A549 (cell line): ENCODE results near the gene VWC2. TPM values are rescaled to one million over a fixed set of nuclear protein-coding genes. Genes with fewer than 3 reads are reported as not detected.

ENCODE experiments used
- ATAC-seq, 2 experiments: fragments of 200-7000 bp in 1 of 2; fragments of >200 bp in 1 of 2; cut with Nextera tagmentation in 1 of 2; cut with Tn5 transposase in 1 of 2; 3 replicates each; pipeline versions ENCODE4 v1.8.0 to v1.9.1; 2018 to 2020; ENCODE audit warnings: mild to moderate bottlenecking in 1 of 2, moderate library complexity in 1 of 2
- CTCF ChIA-PET: fragments of 300-600 bp; sonication (Branson Sonifier 250); formaldehyde crosslinking; extraction: SDS; loops from one replicate; lab custom pipeline; 2021; ENCODE audit warnings: antibody characterized with exemption, inconsistent platforms; lab: Yijun Ruan, JAX
- POLR2A ChIA-PET: fragments of 350-600 bp; formaldehyde crosslinking; extraction: SDS; loops from one replicate; lab custom pipeline; 2021; ENCODE audit warnings: antibody characterized with exemption, inconsistent platforms; lab: Yijun Ruan, JAX
- DNase-seq, 2 experiments: peaks; one replicate each; pipeline versions ENCODE4 v3.0.0 to v3.0.0-alpha.2; 2011 to 2016; ENCODE audit warnings: low read depth in 1 of 2, low spot score in 1 of 2
- FAIRE-seq: peaks from 2 replicates; lab custom pipeline; 2011; peaks lifted over from hg19 to GRCh38; lab: Jason Lieb, UNC
- H3K27ac ChIP-seq, 2 experiments: fragments of >200 bp; sonication (Bioruptor Twin); formaldehyde crosslinking; 3 replicates each; pipeline ENCODE4 v1.5.1; 2016 to 2017
- H3K4me1 ChIP-seq: fragments of >200 bp; sonication (Bioruptor Twin); formaldehyde crosslinking; 3 replicates; pipeline ENCODE4 v1.6.1; 2016
- H3K4me2 ChIP-seq: fragments of >200 bp; sonication (Bioruptor Twin); formaldehyde crosslinking; 3 replicates; pipeline ENCODE4 v1.6.1; 2016
- H3K4me3 ChIP-seq: fragments of >200 bp; sonication (Bioruptor Twin); formaldehyde crosslinking; 3 replicates; pipeline ENCODE4 v1.5.1; 2016
- H3K9me3 ChIP-seq: fragments of >200 bp; sonication (Bioruptor Twin); formaldehyde crosslinking; 3 replicates; pipeline ENCODE4 v1.6.1; 2016
- BHLHE40 ChIP-seq: IDR thresholded peaks from 2 replicates; pipeline ENCODE4 v1.6.1; 2012; ENCODE audit warnings: low read depth, low read length, inconsistent platforms
- CHD2 ChIP-seq: fragments of 150-350 bp; IDR thresholded peaks from 2 replicates; pipeline ENCODE4 v1.6.1; 2014; ENCODE audit warnings: low read length; ENCODE audit not compliant: partially characterized antibody
- CHD4 ChIP-seq: fragments of 200-600 bp; sonication (generic); IDR thresholded peaks from 2 replicates; pipeline ENCODE4 v1.6.1; 2016; ENCODE audit warnings: antibody characterized with exemption, mild to moderate bottlenecking, borderline replicate concordance
- EHMT2 ChIP-seq: fragments of 200-600 bp; sonication (generic); IDR thresholded peaks from 2 replicates; pipeline ENCODE4 v1.6.1; 2016; ENCODE audit warnings: antibody characterized with exemption, low read depth, mild to moderate bottlenecking, moderate library complexity
- EP300 ChIP-seq, 2 experiments: fragments of >200 bp; sonication (Bioruptor Twin); formaldehyde crosslinking; IDR thresholded peaks; 2 replicates in 1 of 2; 3 replicates in 1 of 2; pipeline ENCODE4 v1.6.1; 2016 to 2017
- FOSL2 ChIP-seq, 2 experiments: fragments of 450-650 bp in 1 of 2; fragments of >200 bp in 1 of 2; sonication (Bioruptor Twin) in 1 of 2; formaldehyde crosslinking; IDR thresholded peaks; 2 replicates each; pipeline versions ENCODE4 v1.5.0 to v1.6.1; 2016 to 2020; ENCODE audit warnings: mild to moderate bottlenecking in 1 of 2, moderate library complexity in 1 of 2
- HDAC2 ChIP-seq: fragments of 200-600 bp; sonication (generic); IDR thresholded peaks from 2 replicates; pipeline ENCODE4 v1.6.1; 2016
- HEYL ChIP-seq: fragments of 250-450 bp; sonication (Bioruptor Pico); IDR thresholded peaks from 2 replicates; pipeline ENCODE4 v1.8.0; 2021; ENCODE audit warnings: mild to moderate bottlenecking, moderate library complexity
- HOXB13 ChIP-seq: fragments of 250-450 bp; sonication (Bioruptor Pico); IDR thresholded peaks from 2 replicates; pipeline ENCODE4 v1.5.0; 2020; ENCODE audit warnings: low read depth, mild to moderate bottlenecking, moderate library complexity
- HOXB5 ChIP-seq: fragments of 250-450 bp; sonication (Bioruptor Pico); IDR thresholded peaks from 2 replicates; pipeline ENCODE4 v1.5.0; 2020; ENCODE audit warnings: mild to moderate bottlenecking, moderate library complexity
- JUN ChIP-seq, 2 experiments: fragments of >200 bp; sonication (Bioruptor Twin); formaldehyde crosslinking; IDR thresholded peaks; 2 replicates in 1 of 2; 3 replicates in 1 of 2; pipeline ENCODE4 v1.6.1; 2016 to 2017
- JUNB ChIP-seq: fragments of >200 bp; sonication (Bioruptor Twin); formaldehyde crosslinking; IDR thresholded peaks from 2 replicates; pipeline ENCODE4 v1.6.1; 2016
- KDM1A ChIP-seq: fragments of 200-600 bp; sonication (generic); IDR thresholded peaks from 2 replicates; pipeline ENCODE4 v1.6.1; 2016; ENCODE audit warnings: low read depth, mild to moderate bottlenecking
- MAFK ChIP-seq: fragments of 450-650 bp; IDR thresholded peaks from 2 replicates; pipeline ENCODE4 v1.6.1; 2014; ENCODE audit not compliant: partially characterized antibody
- MAZ ChIP-seq: fragments of 150-350 bp; IDR thresholded peaks from 2 replicates; pipeline ENCODE4 v1.6.1; 2014; ENCODE audit warnings: antibody characterized with exemption, low read depth, low read length, borderline replicate concordance
- NFE2L2 ChIP-seq: fragments of 150-350 bp; conservative IDR thresholded peaks from 2 replicates; pipeline ENCODE4 v1.6.1; 2014; ENCODE audit warnings: low read length
- PHF8 ChIP-seq: fragments of 200-600 bp; sonication (generic); IDR thresholded peaks from 2 replicates; pipeline ENCODE4 v1.6.1; 2016; ENCODE audit warnings: low read depth, mild to moderate bottlenecking, antibody characterized with exemption, moderate library complexity, borderline replicate concordance
- POLR2A ChIP-seq: IDR thresholded peaks from 2 replicates; pipeline ENCODE4 v1.6.1; 2012; ENCODE audit warnings: mild to moderate bottlenecking, low read length
- RAD21 ChIP-seq, 2 experiments: fragments of >200 bp in 1 of 2; sonication (Bioruptor Twin) in 1 of 2; formaldehyde crosslinking in 1 of 2; IDR thresholded peaks in 1 of 2; conservative IDR thresholded peaks in 1 of 2; 2 replicates in 1 of 2; 3 replicates in 1 of 2; pipeline ENCODE4 v1.6.1; 2012 to 2018; ENCODE audit warnings: inconsistent platforms in 1 of 2
- RARB ChIP-seq: fragments of 250-450 bp; sonication (Bioruptor Pico); IDR thresholded peaks from 2 replicates; pipeline ENCODE4 v1.8.0; 2021; ENCODE audit warnings: mild to moderate bottlenecking, moderate library complexity
- RCOR1 ChIP-seq: fragments of 150-350 bp; IDR thresholded peaks from 2 replicates; pipeline ENCODE4 v1.6.1; 2014; ENCODE audit warnings: antibody characterized with exemption, low read length, low read depth
- RNF2 ChIP-seq: fragments of 200-600 bp; sonication (generic); IDR thresholded peaks from 2 replicates; pipeline ENCODE4 v1.6.1; 2016; ENCODE audit warnings: low read depth, mild to moderate bottlenecking, antibody characterized with exemption, moderate library complexity, borderline replicate concordance
- SREBF2 ChIP-seq: fragments of 450-650 bp; IDR thresholded peaks from 2 replicates; pipeline ENCODE4 v1.6.1; 2014; ENCODE audit warnings: mild to moderate bottlenecking, moderate library complexity
- ZSCAN20 ChIP-seq: fragments of 250-450 bp; sonication (Bioruptor Pico); IDR thresholded peaks from 2 replicates; pipeline ENCODE4 v1.8.0; 2022; ENCODE audit warnings: mild to moderate bottlenecking, moderate library complexity
- WGBS: methylation state at CpG from one replicate; pipeline ENCODE4 v1.1.6; 2017; ENCODE audit errors: missing lambda C conversion rate; 5-methylcytosine and 5-hydroxymethylcytosine counted together
- polyA plus RNA-seq, 4 experiments: library from polyadenylated mRNA; depleted of rRNA in 3 of 4; stranded (reverse); fragments of >200 nt; fragmentation: RNase III in 1 of 4; extraction: RNeasy Plus Mini Kit Qiagen cat#74134 plus additional on column Dnase treatment in 1 of 4; gene quantifications; 2 replicates in 3 of 4; 3 replicates in 1 of 4; pipeline ENCODE4 v1.2.3, GENCODE V29; 2011 to 2017
- TF ChIP-seq, protein P1 (sequence below): fragments of >200 bp; sonication (Bioruptor Twin); formaldehyde crosslinking; IDR thresholded peaks from 2 replicates; pipeline ENCODE4 v1.6.1; 2016
- TF ChIP-seq, protein P2 (sequence below): IDR thresholded peaks from 2 replicates; pipeline ENCODE4 v1.6.1; 2012
- TF ChIP-seq, protein P3 (sequence below): fragments of 150-350 bp; IDR thresholded peaks from 2 replicates; pipeline ENCODE4 v1.6.1; 2014; ENCODE audit warnings: low read depth, mild to moderate bottlenecking, low read length
- TF ChIP-seq, protein P4 (sequence below): fragments of 250-450 bp; sonication (Bioruptor Pico); IDR thresholded peaks from 2 replicates; pipeline ENCODE4 v1.5.0; 2021; ENCODE audit warnings: mild to moderate bottlenecking, moderate library complexity, borderline replicate concordance
- TF ChIP-seq, protein P5 (sequence below): fragments of 450-650 bp; IDR thresholded peaks from 2 replicates; pipeline ENCODE4 v1.6.1; 2014; ENCODE audit warnings: antibody characterized with exemption

VWC2 gene
- polyA plus RNA-seq, 2 of the 4 experiments (the other 2 are of a cell fraction): not detected

DNA sequence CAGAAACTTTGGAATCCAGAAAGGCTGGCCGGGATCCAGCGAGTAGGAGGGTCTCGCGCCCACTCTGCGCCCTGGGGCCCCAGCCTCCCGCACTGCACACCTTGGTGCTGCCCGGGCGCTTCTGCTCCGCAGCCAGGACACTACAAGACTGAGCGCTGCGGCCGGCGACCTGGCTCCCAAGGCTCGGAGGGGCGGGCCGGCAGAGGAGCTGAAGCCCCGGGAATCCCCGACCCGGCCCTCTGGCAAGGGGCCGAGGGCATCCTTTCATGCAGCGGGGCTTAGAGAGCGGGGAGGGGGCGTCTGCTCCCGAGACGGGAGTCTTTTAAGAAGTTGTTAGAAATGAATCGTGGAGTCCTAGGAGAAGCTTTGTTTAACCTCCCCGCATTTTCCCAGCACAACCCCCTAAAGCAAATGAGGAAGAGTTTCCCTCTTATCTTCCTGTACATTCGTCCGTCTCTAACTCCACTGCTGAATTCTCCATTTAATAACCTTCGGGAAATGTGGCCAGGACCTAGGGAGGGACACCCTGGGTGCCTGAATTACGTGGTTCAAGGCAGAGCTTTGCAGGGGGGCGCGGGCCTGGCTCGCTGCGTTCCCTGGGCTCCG lies 1.1 kb downstream of the VWC2 start:
- no peaks in the 10 kb centered on the region for H3K4me1 ChIP-seq
- FAIRE-seq (no peak), DNase-seq (no peak), ATAC-seq (no peak)
- ChIA-PET CTCF (no interaction called here), POLR2A (no interaction called here)
- H3K9me3 ChIP-seq: peaks cover 2% of the 10 kb centered on the region; the same call in 1 of the 3 replicates
- no peak overlapping the region for H3K4me2 ChIP-seq
- no peak overlapping the region for H3K27ac ChIP-seq
- H3K4me3 ChIP-seq: no peak overlapping the region
- WGBS: 27% methylated on average over 15 of the region's 36 CpGs
- TF ChIP-seq CHD4 (no peak), RAD21 (conservative IDR thresholded peaks at IDR 0.05 in 1 of 2, IDR thresholded peaks at IDR 0.05 in 1 of 2) (no peak), SREBF2 (no peak), EP300 (IDR thresholded peaks at IDR 0.05) (no peak), ZSCAN20 (CRISPR knock-in tag) (no peak), EHMT2 (no peak), CHD2 (no peak), HOXB5 (CRISPR knock-in tag) (no peak), MAZ (no peak), NFE2L2 (no peak), RCOR1 (no peak), BHLHE40 (no peak), HEYL (CRISPR knock-in tag) (no peak), HDAC2 (no peak), JUN (IDR thresholded peaks at IDR 0.05) (no peak), KDM1A (no peak), PHF8 (no peak), POLR2A (no peak)
- TF ChIP-seq, protein P1, sequence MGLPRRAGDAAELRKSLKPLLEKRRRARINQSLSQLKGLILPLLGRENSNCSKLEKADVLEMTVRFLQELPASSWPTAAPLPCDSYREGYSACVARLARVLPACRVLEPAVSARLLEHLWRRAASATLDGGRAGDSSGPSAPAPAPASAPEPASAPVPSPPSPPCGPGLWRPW: no peak
- TF ChIP-seq, protein P2, sequence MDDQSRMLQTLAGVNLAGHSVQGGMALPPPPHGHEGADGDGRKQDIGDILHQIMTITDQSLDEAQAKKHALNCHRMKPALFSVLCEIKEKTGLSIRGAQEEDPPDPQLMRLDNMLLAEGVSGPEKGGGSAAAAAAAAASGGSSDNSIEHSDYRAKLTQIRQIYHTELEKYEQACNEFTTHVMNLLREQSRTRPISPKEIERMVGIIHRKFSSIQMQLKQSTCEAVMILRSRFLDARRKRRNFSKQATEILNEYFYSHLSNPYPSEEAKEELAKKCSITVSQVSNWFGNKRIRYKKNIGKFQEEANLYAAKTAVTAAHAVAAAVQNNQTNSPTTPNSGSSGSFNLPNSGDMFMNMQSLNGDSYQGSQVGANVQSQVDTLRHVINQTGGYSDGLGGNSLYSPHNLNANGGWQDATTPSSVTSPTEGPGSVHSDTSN: no peak
- TF ChIP-seq, all 56 proteins: peak for 0

DNA sequence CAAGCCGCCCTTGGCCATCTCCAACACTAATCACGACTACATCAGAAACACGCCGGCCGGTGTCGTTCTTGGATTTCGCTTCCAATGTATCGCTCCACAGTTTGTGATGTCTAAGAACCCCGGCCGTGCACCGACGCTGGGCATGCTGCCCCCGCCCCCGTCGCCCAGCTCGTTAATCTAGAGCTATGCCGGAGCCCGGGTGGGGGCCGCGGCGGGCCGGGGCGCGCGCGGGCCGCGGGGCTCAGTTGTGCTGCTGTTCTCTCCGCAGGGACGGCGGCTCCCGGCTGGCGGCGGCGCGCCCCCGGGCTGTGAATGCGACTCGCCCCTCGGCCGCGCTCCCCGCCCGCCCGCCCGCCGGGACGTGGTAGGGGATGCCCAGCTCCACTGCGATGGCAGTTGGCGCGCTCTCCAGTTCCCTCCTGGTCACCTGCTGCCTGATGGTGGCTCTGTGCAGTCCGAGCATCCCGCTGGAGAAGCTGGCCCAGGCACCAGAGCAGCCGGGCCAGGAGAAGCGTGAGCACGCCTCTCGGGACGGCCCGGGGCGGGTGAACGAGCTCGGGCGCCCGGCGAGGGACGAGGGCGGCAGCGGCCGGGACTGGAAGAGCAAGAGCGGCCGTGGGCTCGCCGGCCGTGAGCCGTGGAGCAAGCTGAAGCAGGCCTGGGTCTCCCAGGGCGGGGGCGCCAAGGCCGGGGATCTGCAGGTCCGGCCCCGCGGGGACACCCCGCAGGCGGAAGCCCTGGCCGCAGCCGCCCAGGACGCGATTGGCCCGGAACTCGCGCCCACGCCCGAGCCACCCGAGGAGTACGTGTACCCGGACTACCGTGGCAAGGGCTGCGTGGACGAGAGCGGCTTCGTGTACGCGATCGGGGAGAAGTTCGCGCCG lies 1.9 kb downstream of the VWC2 start:
- ATAC-seq: no peak
- POLR2A ChIA-PET: no interaction called here
- FAIRE-seq: no peak
- no peak overlapping the region for H3K27ac ChIP-seq
- TF ChIP-seq RNF2: no peak
- H3K9me3 ChIP-seq: peaks cover 2% of the 10 kb centered on the region; the same call in 1 of the 3 replicates
- no peaks in the 10 kb centered on the region for H3K4me1 ChIP-seq
- 65% methylated on average over 54 of the region's 106 CpGs for WGBS
- CTCF ChIA-PET: interaction anchor here (1.1 kb wide), 1 partner anchor 16 kb away, joined by 4 read pairs; no protein-coding TSS in a partner anchor
- no peak overlapping the region for H3K4me3 ChIP-seq
- H3K4me2 ChIP-seq: no peak overlapping the region
- no peak for DNase-seq

DNA sequence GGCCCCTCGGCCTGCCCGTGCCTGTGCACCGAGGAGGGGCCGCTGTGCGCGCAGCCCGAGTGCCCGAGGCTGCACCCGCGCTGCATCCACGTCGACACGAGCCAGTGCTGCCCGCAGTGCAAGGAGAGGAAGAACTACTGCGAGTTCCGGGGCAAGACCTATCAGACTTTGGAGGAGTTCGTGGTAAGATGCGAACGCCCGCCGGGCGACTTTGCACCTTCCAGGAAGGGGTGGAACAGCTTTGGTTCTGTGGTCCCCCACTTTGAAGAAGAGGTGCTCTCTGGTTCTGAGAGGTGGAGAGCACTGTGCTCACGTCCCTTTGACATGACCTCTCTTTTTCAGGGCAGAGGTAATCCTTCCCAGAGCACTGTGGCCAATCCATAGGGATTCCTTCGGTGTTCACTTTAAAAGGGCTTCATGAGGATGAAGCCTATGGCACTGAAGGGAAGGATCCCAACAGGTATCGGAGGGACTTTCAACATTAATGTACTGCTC lies 2.6 kb downstream of the VWC2 start:
- CTCF ChIA-PET: interaction anchor here (1.1 kb wide), 1 partner anchor 15 kb away, joined by 4 read pairs; no protein-coding TSS in a partner anchor
- POLR2A ChIA-PET: no interaction called here

More for the DNA sequence above, 2.6 kb downstream of the VWC2 start:
- no peaks in the 10 kb centered on the region for H3K4me1 ChIP-seq
- no peak overlapping the region for H3K27ac ChIP-seq
- H3K4me2 ChIP-seq: no peak overlapping the region
- DNase-seq: no peak
- FAIRE-seq: no peak
- no peak overlapping the region for H3K4me3 ChIP-seq
- 46% methylated on average over 18 of the region's 25 CpGs for WGBS
- TF ChIP-seq, protein P3, sequence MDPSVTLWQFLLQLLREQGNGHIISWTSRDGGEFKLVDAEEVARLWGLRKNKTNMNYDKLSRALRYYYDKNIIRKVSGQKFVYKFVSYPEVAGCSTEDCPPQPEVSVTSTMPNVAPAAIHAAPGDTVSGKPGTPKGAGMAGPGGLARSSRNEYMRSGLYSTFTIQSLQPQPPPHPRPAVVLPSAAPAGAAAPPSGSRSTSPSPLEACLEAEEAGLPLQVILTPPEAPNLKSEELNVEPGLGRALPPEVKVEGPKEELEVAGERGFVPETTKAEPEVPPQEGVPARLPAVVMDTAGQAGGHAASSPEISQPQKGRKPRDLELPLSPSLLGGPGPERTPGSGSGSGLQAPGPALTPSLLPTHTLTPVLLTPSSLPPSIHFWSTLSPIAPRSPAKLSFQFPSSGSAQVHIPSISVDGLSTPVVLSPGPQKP: no peak
- no peak for TF ChIP-seq RARB (CRISPR knock-in tag)
- TF ChIP-seq, protein P4, sequence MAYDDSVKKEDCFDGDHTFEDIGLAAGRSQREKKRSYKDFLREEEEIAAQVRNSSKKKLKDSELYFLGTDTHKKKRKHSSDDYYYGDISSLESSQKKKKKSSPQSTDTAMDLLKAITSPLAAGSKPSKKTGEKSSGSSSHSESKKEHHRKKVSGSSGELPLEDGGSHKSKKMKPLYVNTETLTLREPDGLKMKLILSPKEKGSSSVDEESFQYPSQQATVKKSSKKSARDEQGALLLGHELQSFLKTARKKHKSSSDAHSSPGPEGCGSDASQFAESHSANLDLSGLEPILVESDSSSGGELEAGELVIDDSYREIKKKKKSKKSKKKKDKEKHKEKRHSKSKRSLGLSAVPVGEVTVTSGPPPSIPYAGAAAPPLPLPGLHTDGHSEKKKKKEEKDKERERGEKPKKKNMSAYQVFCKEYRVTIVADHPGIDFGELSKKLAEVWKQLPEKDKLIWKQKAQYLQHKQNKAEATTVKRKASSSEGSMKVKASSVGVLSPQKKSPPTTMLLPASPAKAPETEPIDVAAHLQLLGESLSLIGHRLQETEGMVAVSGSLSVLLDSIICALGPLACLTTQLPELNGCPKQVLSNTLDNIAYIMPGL: no peak
- TF ChIP-seq, protein P1: no peak
- no peak for TF ChIP-seq JUNB
- no peak for TF ChIP-seq MAFK
- no peak for TF ChIP-seq HOXB13 (CRISPR knock-in tag)
- TF ChIP-seq, protein P5, sequence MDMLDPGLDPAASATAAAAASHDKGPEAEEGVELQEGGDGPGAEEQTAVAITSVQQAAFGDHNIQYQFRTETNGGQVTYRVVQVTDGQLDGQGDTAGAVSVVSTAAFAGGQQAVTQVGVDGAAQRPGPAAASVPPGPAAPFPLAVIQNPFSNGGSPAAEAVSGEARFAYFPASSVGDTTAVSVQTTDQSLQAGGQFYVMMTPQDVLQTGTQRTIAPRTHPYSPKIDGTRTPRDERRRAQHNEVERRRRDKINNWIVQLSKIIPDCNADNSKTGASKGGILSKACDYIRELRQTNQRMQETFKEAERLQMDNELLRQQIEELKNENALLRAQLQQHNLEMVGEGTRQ: no peak
- TF ChIP-seq ZSCAN20 (CRISPR knock-in tag): no peak
- no peak for TF ChIP-seq FOSL2 (IDR thresholded peaks at IDR 0.05)
- TF ChIP-seq FOSL2 (CRISPR knock-in tag; IDR thresholded peaks at IDR 0.05): no peak
- ATAC-seq: no peak
- H3K9me3 ChIP-seq: peaks cover 2% of the 10 kb centered on the region; the same call in 1 of the 3 replicates
